ENCODE data around the gene GLIS1. TPM values are rescaled to one million over a fixed set of nuclear protein-coding genes. Genes with fewer than 3 reads are reported as not detected.

GLIS1 gene
- total and polyA plus RNA-seq, 2 of the 8 experiments (the other 6 are each of a cell fraction or from before 2014, with no cell fraction given) = 0.15 to 0.22 TPM

GRCh38 chr1:53747841-53748240 is 8.9 kb upstream of the GLIS1 start (continued):
- no peak for TF ChIP-seq BACH1 (IDR thresholded peaks at IDR 0.05; ENCODE audit: low read length)

Measured in H1 (cell line).